Renal cortex interstitium (tissue), 15 donors: ENCODE data around the gene HMGN3. TPM values are rescaled to one million over a fixed set of nuclear protein-coding genes. Genes with fewer than 3 reads are reported as not detected.
"Not testable (repeated sequence)": the region's sequence is repeated elsewhere in the genome, so short reads cannot be mapped to it uniquely, and the experiment has no call there.

ENCODE experiments used
- DNase-seq, 11 donors: peaks; one replicate each; pipeline ENCODE4 v3.0.0-alpha.2; 2013; ENCODE audit warnings: low read depth in 9 of 11, low spot score in 4 of 11; ENCODE audit errors: extremely low read depth in 1 of 11
- long read RNA-seq, 16 experiments: transcript quantifications; one replicate each; lab custom pipeline, GENCODE V29; 2026
- polyA plus RNA-seq, 3 donors: library from polyadenylated mRNA; unstranded; fragments of 120-200 nt; gene quantifications; one replicate each; pipeline ENCODE4 v1.2.1, GENCODE V29; 2013; ENCODE audit not compliant: insufficient read length in 3 of 3

Gene HMGN3
- polyA plus RNA-seq: 100 to 1,000 TPM; 273 to 383 (median 319) TPM
- long read RNA-seq, donor 1, transcript HMGN3-202 (6 exons, 872 nt): minor isoform, 49 of 143 reads
- long read RNA-seq, donor 1, transcript HMGN3-201 (6 exons, 831 nt): major isoform, 57 of 143 reads
- long read RNA-seq, donor 1, partial matches to known transcripts: 37 of 143 reads
- long read RNA-seq, donor 1, other reads (novel, unspliced or antisense): 0 of 143 reads
- long read RNA-seq, donor 2, transcript HMGN3-201 (6 exons, 831 nt): major isoform, 73 of 126 reads
- long read RNA-seq, donor 2, transcript HMGN3-202 (6 exons, 872 nt): minor isoform, 47 of 126 reads
- long read RNA-seq, donor 2, partial matches to known transcripts: 6 of 126 reads
- long read RNA-seq, donor 2, other reads (novel, unspliced or antisense): 0 of 126 reads
- long read RNA-seq, donor 3, transcript HMGN3-201 (6 exons, 831 nt): major isoform, 114 of 244 reads
- long read RNA-seq, donor 3, transcript HMGN3-202 (6 exons, 872 nt): minor isoform, 97 of 244 reads
- long read RNA-seq, donor 3, partial matches to known transcripts: 33 of 244 reads
- long read RNA-seq, donor 3, other reads (novel, unspliced or antisense): 0 of 244 reads
- long read RNA-seq, donor 4, transcript HMGN3-202 (6 exons, 872 nt): minor isoform, 33 of 142 reads
- long read RNA-seq, donor 4, transcript HMGN3-201 (6 exons, 831 nt): major isoform, 74 of 142 reads
- long read RNA-seq, donor 4, partial matches to known transcripts: 35 of 142 reads
- long read RNA-seq, donor 4, other reads (novel, unspliced or antisense): 0 of 142 reads
- long read RNA-seq, donor 5: 0 reads
- long read RNA-seq, donor 6, transcript HMGN3-201 (6 exons, 831 nt): major isoform, 78 of 170 reads
- long read RNA-seq, donor 6, transcript HMGN3-202 (6 exons, 872 nt): minor isoform, 58 of 170 reads
- long read RNA-seq, donor 6, partial matches to known transcripts: 34 of 170 reads
- long read RNA-seq, donor 6, other reads (novel, unspliced or antisense): 0 of 170 reads
- long read RNA-seq, donor 7, transcript HMGN3-202 (6 exons, 872 nt): minor isoform, 82 of 236 reads
- long read RNA-seq, donor 7, transcript HMGN3-201 (6 exons, 831 nt): major isoform, 105 of 236 reads
- long read RNA-seq, donor 7, partial matches to known transcripts: 34 of 236 reads
- long read RNA-seq, donor 7, other reads (novel, unspliced or antisense): 14 of 236 reads
- long read RNA-seq, donor 8: 0 reads
- long read RNA-seq, donor 9, transcript HMGN3-202 (6 exons, 872 nt): minor isoform, 58 of 159 reads
- long read RNA-seq, donor 9, transcript HMGN3-201 (6 exons, 831 nt): major isoform, 79 of 159 reads
- long read RNA-seq, donor 9, partial matches to known transcripts: 22 of 159 reads
- long read RNA-seq, donor 9, other reads (novel, unspliced or antisense): 0 of 159 reads
- long read RNA-seq, donor 10, transcript HMGN3-202 (6 exons, 872 nt): minor isoform, 67 of 257 reads
- long read RNA-seq, donor 10, transcript HMGN3-201 (6 exons, 831 nt): major isoform, 115 of 257 reads
- long read RNA-seq, donor 10, partial matches to known transcripts: 75 of 257 reads
- long read RNA-seq, donor 10, other reads (novel, unspliced or antisense): 0 of 257 reads
- long read RNA-seq, donor 11, transcript HMGN3-202 (6 exons, 872 nt): major isoform, 43 of 108 reads
- long read RNA-seq, donor 11, transcript HMGN3-201 (6 exons, 831 nt): minor isoform, 36 of 108 reads
- long read RNA-seq, donor 11, partial matches to known transcripts: 29 of 108 reads
- long read RNA-seq, donor 11, other reads (novel, unspliced or antisense): 0 of 108 reads
- long read RNA-seq, donor 12, transcript HMGN3-201 (6 exons, 831 nt): major isoform, 41 of 98 reads
- long read RNA-seq, donor 12, transcript HMGN3-202 (6 exons, 872 nt): minor isoform, 33 of 98 reads
- long read RNA-seq, donor 12, partial matches to known transcripts: 24 of 98 reads
- long read RNA-seq, donor 12, other reads (novel, unspliced or antisense): 0 of 98 reads
- long read RNA-seq, donor 13: 0 reads
- long read RNA-seq, donor 14, transcript HMGN3-202 (6 exons, 872 nt): minor isoform, 81 of 187 reads
- long read RNA-seq, donor 14, transcript HMGN3-201 (6 exons, 831 nt): major isoform, 90 of 187 reads
- long read RNA-seq, donor 14, partial matches to known transcripts: 16 of 187 reads
- long read RNA-seq, donor 14, other reads (novel, unspliced or antisense): 0 of 187 reads
- long read RNA-seq, donor 15, transcript HMGN3-202 (6 exons, 872 nt): minor isoform, 24 of 69 reads
- long read RNA-seq, donor 15, transcript HMGN3-201 (6 exons, 831 nt): major isoform, 34 of 69 reads
- long read RNA-seq, donor 15, partial matches to known transcripts: 11 of 69 reads
- long read RNA-seq, donor 15, other reads (novel, unspliced or antisense): 0 of 69 reads
- long read RNA-seq, donor 16, transcript HMGN3-202 (6 exons, 872 nt): minor isoform, 161 of 430 reads
- long read RNA-seq, donor 16, transcript HMGN3-201 (6 exons, 831 nt): major isoform, 190 of 430 reads
- long read RNA-seq, donor 16, partial matches to known transcripts: 69 of 430 reads
- long read RNA-seq, donor 16, other reads (novel, unspliced or antisense): 10 of 430 reads

GRCh38 chr6:79234150-79235022, at the start of gene HMGN3:
Gene HMGN3, minus strand, starts transcription at chr6:79234682.
- DNase-seq: peak; percentile 81 to 93 (median 89)

GRCh38 chr6:79280756-79281155, 46.3 kb upstream of the HMGN3 start:
- no peak for DNase-seq

- DNase-seq: no peak
These were observed 42.6 kb upstream of the HMGN3 start for GRCh38 chr6:79277109-79277508.

- DNase-seq: peak in 2 of 11 donors; percentile 5
These were observed 35.4 kb upstream of the HMGN3 start for GRCh38 chr6:79269877-79270276.

GRCh38 chr6:79267128-79267527, 32.6 kb upstream of the HMGN3 start:
- DNase-seq: no peak

DNA sequence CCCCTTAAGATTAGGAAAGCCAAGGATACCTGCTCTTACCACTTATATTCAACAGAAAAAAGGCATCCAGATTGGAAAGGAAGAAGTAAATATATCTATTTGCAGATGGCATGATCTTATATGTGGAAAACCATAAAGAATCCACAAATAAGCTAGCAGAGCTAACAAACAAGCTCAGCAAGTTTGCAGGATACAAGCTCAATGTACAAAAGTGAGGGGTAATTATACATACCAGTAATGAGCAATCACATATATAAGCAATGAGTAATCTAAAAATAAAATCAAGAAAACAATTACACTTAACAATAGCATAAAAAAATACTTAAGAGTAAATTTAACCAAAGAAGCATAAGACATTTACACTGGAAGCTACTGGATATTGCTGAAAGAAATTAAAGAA, 31.6 kb upstream of the HMGN3 start:
- no peak for DNase-seq

DNA sequence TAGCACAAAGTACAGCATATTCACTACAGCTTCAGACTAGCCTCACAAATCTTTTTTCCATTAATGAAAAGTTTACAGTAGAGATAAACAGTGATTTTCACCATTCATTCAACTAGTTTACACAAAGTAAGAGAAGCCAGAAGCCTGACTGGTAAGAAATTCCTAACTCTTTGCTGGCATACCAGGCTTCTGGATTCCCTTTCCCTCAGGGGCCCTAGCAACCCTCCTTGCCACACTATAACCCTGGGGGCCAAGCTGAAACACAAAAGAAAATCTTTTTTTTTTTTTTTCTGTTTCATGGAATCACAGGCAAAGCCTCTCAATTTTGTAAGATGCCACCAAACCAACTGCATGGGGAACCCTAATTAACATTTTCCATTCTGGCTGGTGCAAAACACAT, 28.9 kb upstream of the HMGN3 start:
- no peak for DNase-seq

DNA sequence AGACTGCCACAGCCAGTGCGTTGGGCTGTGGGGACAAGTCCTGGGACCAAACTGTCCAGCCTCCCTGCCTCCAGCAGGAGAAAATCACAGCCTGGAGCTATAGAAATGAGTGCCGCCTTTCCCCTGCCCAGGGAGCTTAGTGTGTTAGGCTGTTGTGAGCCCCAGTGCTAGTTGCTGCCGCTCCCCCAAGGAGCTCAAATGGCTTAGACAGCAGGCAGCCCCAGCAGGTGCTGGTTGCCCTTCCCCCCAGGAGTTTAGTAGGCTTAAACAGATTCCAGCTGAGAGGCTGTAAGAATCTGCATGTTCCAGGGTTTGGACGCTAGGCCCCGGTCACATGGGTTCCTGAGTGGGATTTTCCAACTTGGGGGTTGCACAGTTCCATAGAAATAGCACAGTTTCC, 27.2 kb upstream of the HMGN3 start:
- no peak for DNase-seq

DNA sequence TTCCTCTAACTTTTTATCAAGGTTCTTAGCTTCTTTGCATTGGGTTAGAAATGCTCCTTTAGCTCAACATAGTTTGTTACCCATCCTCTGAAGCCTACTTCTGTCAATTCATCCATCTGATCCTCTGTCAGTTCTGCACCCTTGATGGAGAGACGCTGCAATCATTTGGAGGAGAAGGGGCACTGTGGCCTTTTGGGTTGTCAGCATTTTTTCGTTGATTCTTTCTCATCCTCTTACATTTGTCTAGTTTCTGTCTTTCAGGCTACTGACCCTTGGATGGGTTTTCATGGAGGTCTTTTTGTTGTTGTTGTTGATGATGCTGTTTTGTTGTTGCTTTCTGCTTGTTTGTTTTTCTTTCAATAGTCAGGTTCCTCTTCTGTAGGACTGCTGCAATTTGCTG, 26.3 kb upstream of the HMGN3 start:
- DNase-seq: no peak

DNA sequence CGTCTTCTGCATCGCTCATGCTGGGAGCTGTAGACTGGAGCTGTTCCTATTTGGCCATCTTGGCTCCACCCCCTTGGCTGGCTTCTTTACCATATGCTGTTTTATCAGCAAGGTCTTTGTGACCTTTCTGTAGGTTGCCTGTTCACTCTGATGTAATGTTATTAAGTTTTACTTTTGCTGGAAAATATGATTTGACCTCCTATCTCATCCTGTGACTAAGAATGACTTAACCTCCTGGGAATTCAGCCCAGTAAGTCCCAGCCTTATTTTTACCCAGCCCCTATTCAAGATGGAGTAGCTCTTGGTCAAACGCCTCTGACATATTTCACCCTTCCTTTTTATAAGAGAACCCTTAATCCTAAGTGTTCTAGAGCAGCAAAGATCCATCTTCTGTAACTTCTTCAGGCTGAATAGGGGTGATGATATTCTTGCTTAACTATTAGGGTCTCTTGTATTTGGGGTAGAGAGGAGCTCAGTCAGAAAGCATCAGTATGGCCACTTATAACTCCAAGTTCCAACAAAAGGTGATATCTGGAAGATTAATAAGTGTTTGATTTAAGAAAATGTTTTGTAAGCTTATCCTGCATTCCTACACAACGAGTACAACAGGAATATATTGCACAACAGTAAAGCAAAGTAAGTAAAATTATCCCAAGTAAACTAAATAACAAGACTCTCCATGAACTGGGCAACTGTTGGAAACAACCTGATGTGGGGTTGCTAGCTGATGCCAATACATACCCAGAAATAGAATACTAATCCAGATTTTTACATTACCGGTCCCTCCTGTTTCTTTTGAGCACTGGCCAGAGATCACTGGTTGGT, 23.1 kb upstream of the HMGN3 start:
- DNase-seq: no peak

DNA sequence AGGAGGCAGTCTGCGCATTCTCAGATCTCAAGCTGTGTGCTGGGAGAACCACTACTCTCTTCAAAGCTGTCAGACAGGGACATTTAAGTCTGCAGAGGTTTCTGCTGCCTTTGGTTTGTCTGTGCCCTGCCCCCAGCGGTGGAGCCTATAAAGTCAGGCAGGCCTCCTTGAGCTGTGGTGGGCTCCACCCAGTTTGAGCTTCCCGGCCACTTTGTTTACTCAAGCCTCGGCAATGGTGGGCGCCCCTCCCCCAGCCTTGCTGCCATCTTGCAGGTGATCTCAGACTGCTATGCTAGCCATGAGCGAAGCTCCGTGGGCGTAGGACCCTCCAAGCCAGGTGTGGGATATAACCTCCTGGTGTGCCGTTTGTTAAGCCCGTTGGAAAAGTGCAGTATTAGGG, 22.3 kb upstream of the HMGN3 start:
- not testable (repeated sequence) for DNase-seq

GRCh38 chr6:79255086-79255485, 20.6 kb upstream of the HMGN3 start:
- not testable (repeated sequence) for DNase-seq

DNA sequence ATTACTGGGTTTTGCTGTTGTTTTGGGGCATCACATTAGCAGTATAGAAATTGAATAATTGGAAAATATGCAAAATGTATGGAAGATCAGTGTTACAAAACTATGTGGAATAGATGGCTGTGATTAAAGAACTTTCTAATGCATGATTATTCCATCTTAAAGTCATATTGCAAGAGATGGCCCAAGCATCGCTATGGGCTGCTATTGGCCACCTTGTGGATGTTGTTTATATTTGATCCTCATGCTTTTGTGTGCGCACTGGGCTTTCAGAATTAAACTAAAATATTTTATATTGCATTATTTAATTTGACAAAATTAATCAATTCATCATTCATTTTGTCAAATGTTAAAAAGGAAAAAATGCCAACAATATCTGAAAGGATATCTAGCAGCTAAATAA, 16.1 kb upstream of the HMGN3 start:
- DNase-seq: no peak

GRCh38 chr6:79250107-79250514, 15.6 kb upstream of the HMGN3 start:
- DNase-seq: no peak

GRCh38 chr6:79249136-79249535, 14.7 kb upstream of the HMGN3 start:
- no peak for DNase-seq
